OCI-LY1 (cell line): ENCODE data around the gene COMMD4.
"Not testable (repeated sequence)": the region's sequence is repeated elsewhere in the genome, so short reads cannot be mapped to it uniquely, and the experiment has no call there.

Experiments used
- H2AFZ ChIP-seq: fragments of 200-600 bp; sonication (generic), shearing (Covaris generic); 2 replicates; pipeline ENCODE4 v1.6.0; 2014; ENCODE audit warnings: antibody characterized with exemption, mild to moderate bottlenecking, low read length
- H3F3A ChIP-seq: fragments of 200-600 bp; sonication (generic), shearing (Covaris generic); 2 replicates; pipeline ENCODE4 v1.6.0; 2014; ENCODE audit warnings: mild to moderate bottlenecking, antibody characterized with exemption, low read length, moderate library complexity; ENCODE audit not compliant: insufficient read depth
- H3K27ac ChIP-seq: fragments of 200-600 bp; sonication (generic); 2 replicates; pipeline ENCODE4 v1.5.1; 2014; ENCODE audit warnings: low read length, mixed run types, mild to moderate bottlenecking, low read depth; ENCODE audit not compliant: poor library complexity, severe bottlenecking
- H3K27me3 ChIP-seq: fragments of 200-600 bp; sonication (generic); 2 replicates; pipeline ENCODE4 v1.6.0; 2014; ENCODE audit warnings: antibody characterized with exemption, mild to moderate bottlenecking, low read length, moderate library complexity; ENCODE audit not compliant: insufficient read depth
- H3K36me3 ChIP-seq: fragments of 200-600 bp; sonication (generic); 2 replicates; pipeline ENCODE4 v1.6.1; 2014; ENCODE audit warnings: mild to moderate bottlenecking, antibody characterized with exemption, low read length, moderate library complexity, mixed read lengths; ENCODE audit not compliant: insufficient read depth
- H3K4me1 ChIP-seq: fragments of 200-600 bp; sonication (generic); 2 replicates; pipeline ENCODE4 v1.5.1; 2014; ENCODE audit warnings: mild to moderate bottlenecking, low read length, moderate library complexity; ENCODE audit not compliant: insufficient read depth, severe bottlenecking
- H3K4me2 ChIP-seq: fragments of 200-600 bp; sonication (generic), shearing (Covaris generic); 2 replicates; pipeline ENCODE4 v1.6.1; 2014; ENCODE audit warnings: low read length
- H3K4me3 ChIP-seq: fragments of 200-600 bp; sonication (generic); 2 replicates; pipeline ENCODE4 v1.5.1; 2014; ENCODE audit warnings: low read length, low read depth, mild to moderate bottlenecking, mixed read lengths; ENCODE audit not compliant: poor library complexity, severe bottlenecking
- H3K79me2 ChIP-seq: fragments of 200-600 bp; shearing (Covaris generic); 2 replicates; pipeline ENCODE4 v1.6.1; 2016; ENCODE audit warnings: mixed run types, low read length, mixed read lengths; ENCODE audit not compliant: insufficient read depth
- H3K9ac ChIP-seq: fragments of 200-600 bp; sonication (generic), shearing (Covaris generic); 2 replicates; pipeline ENCODE4 v1.6.1; 2014; ENCODE audit warnings: mild to moderate bottlenecking, low read length, mixed read lengths
- H3K9me2 ChIP-seq: fragments of 200-600 bp; sonication (generic), shearing (Covaris generic); 2 replicates; pipeline ENCODE4 v1.6.1; 2014; ENCODE audit warnings: low read depth, mild to moderate bottlenecking, low read length, mixed read lengths
- H3K9me3 ChIP-seq: fragments of 200-600 bp; shearing (Covaris generic); 2 replicates; pipeline ENCODE4 v1.6.1; 2014; ENCODE audit warnings: low read length, mixed read lengths
- H4K20me1 ChIP-seq: fragments of 200-600 bp; sonication (generic), shearing (Covaris generic); 2 replicates; pipeline ENCODE4 v1.6.0; 2016; ENCODE audit warnings: mild to moderate bottlenecking, low read length; ENCODE audit not compliant: insufficient read depth
- EZH2 ChIP-seq: fragments of 200-600 bp; sonication (generic), shearing (Covaris generic); IDR thresholded peaks from 2 replicates; pipeline ENCODE4 v1.8.0; 2017; ENCODE audit warnings: borderline replicate concordance, mixed run types, mild to moderate bottlenecking, antibody characterized with exemption, low read length, moderate library complexity, mixed read lengths
- TF ChIP-seq, protein P1 (sequence below): fragments of 200-600 bp; sonication (generic), shearing (Covaris generic); IDR thresholded peaks from 2 replicates; pipeline ENCODE4 v1.5.1; 2017; ENCODE audit warnings: mild to moderate bottlenecking, antibody characterized with exemption, low read length, moderate library complexity, mixed read lengths

Gene COMMD4

DNA sequence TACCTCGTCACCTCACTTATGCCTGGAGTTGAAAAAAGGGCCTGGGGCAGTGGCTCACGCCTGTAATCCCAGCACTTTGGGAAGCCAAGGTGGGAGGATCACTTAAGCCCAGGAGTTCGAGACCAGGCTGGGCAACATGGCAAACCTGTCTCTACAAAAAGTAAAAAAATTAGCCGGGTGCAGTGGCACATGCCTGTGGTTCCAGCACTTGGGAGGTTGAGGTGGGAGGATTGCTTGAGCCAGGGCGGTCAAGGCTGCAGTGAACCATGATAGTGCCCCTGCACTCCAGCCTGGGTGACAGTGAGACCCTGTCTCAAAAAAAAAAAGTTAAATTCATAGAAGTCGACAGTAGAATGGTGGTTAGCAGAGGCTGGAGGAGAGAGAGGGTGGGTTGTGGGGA is 6.4 kb downstream of the COMMD4 start:
- H3K4me1 ChIP-seq: peaks cover 29% of the 10 kb centered on the region
- H4K20me1 ChIP-seq: no peaks in the 10 kb centered on the region
- no peak overlapping the region for H3K9ac ChIP-seq
- H3K9me2 ChIP-seq: no peaks in the 10 kb centered on the region
- H3F3A ChIP-seq: no peaks in the 10 kb centered on the region
- H2AFZ ChIP-seq: no peak overlapping the region
- no peaks in the 10 kb centered on the region for H3K27me3 ChIP-seq
- H3K9me3 ChIP-seq: no peaks in the 10 kb centered on the region
- no peak overlapping the region for H3K27ac ChIP-seq
- H3K79me2 ChIP-seq: no peaks in the 10 kb centered on the region
- H3K36me3 ChIP-seq: peaks cover 17% of the 10 kb centered on the region; the same call in 1 of the 2 replicates
- no peak overlapping the region for H3K4me2 ChIP-seq
- no peak for TF ChIP-seq EZH2
- TF ChIP-seq, protein P1, sequence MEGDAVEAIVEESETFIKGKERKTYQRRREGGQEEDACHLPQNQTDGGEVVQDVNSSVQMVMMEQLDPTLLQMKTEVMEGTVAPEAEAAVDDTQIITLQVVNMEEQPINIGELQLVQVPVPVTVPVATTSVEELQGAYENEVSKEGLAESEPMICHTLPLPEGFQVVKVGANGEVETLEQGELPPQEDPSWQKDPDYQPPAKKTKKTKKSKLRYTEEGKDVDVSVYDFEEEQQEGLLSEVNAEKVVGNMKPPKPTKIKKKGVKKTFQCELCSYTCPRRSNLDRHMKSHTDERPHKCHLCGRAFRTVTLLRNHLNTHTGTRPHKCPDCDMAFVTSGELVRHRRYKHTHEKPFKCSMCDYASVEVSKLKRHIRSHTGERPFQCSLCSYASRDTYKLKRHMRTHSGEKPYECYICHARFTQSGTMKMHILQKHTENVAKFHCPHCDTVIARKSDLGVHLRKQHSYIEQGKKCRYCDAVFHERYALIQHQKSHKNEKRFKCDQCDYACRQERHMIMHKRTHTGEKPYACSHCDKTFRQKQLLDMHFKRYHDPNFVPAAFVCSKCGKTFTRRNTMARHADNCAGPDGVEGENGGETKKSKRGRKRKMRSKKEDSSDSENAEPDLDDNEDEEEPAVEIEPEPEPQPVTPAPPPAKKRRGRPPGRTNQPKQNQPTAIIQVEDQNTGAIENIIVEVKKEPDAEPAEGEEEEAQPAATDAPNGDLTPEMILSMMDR: no peak
- H3K4me3 ChIP-seq: no peak overlapping the region

DNA sequence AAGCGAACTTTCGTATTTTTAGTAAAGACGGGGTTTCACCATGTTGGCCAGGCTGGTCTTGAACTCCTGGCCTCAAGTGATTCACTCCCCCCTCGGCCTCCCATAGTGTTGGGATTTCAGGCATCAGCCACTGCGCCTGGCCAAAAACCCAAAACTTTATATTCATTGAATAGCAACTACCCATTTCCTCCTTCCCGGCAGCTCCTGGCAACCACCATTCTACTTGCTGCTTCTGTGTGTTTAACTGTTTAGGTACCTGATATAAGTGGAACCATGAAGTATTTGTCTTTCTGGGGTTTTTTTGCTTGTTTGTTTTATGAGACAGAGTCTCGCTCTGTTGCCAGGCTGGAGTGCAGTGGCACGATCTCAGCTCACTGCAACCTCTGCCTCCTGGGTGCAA is 8.1 kb downstream of the COMMD4 start:
- not testable (repeated sequence) for H3K27ac ChIP-seq, H2AFZ ChIP-seq, H3K79me2 ChIP-seq, H3K9me2 ChIP-seq, H3K4me3 ChIP-seq, H3K9me3 ChIP-seq, H4K20me1 ChIP-seq, H3F3A ChIP-seq, H3K27me3 ChIP-seq, H3K9ac ChIP-seq, H3K4me2 ChIP-seq
- Histone ChIP-seq H3K36me3 (peaks cover 22% of the 10 kb centered on the region), H3K4me1 (peaks cover 36% of the 10 kb centered on the region)

DNA sequence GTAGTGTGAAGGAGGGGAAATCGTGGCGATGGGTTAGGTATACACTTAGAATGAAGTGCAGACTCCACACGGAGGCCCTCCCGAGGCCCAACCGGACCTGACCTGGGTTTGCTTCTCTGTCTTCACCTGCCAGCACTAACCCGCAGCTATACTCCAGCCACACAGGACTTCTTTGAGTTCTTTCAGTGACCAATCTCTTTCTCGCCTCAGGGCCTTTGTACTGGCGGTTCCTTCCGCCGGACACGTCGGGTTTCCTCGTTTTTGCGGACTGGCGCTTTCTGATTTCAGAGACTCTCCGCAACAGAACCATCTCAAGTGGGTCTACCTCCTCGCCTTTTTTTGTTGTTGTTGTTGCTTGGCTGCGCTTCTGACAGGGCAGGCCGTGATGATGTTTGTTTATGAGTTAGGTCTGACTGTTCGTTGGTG is 10.9 kb downstream of the COMMD4 start, which contains the start of gene NEIL1:
Gene NEIL1, plus strand, starts transcription at position 244 of the 426 bp plus-strand sequence. CDS start 1,867 bp downstream, outside the sequence.
- Histone ChIP-seq H3K27ac (peak within 1 kb of the TSS; percentile 93), H3K4me2 (peak within 1 kb of the TSS; percentile 82), H3K4me3 (peak within 1 kb of the TSS; percentile 90), H3K9me3 (no peaks in the 10 kb centered on the region), H3K36me3 (peaks cover 31% of the 10 kb centered on the region), H3K9me2 (no peaks in the 10 kb centered on the region), H3K27me3 (no peaks in the 10 kb centered on the region), H3K79me2 (no peaks in the 10 kb centered on the region), H2AFZ (no peak within 1 kb of the TSS), H4K20me1 (no peaks in the 10 kb centered on the region), H3K4me1 (peaks cover 49% of the 10 kb centered on the region), H3K9ac (peak within 1 kb of the TSS; percentile 93), H3F3A (no peaks in the 10 kb centered on the region)
- no peak for TF ChIP-seq EZH2
- TF ChIP-seq, protein P1: no peak
